Articular chondrocyte of knee joint (primary cell): ENCODE measurements around the gene SLC6A19. TPM values are rescaled to one million over a fixed set of nuclear protein-coding genes. Genes with fewer than 3 reads are reported as not detected.

Experiments
- total RNA-seq: library from RNA; depleted of rRNA; stranded (reverse); fragments of >200 nt; gene quantifications from 2 replicates; pipeline ENCODE4 v1.2.3, GENCODE V29; 2012

The SLC6A19 gene
- not detected in 2 replicates for total RNA-seq

DNA sequence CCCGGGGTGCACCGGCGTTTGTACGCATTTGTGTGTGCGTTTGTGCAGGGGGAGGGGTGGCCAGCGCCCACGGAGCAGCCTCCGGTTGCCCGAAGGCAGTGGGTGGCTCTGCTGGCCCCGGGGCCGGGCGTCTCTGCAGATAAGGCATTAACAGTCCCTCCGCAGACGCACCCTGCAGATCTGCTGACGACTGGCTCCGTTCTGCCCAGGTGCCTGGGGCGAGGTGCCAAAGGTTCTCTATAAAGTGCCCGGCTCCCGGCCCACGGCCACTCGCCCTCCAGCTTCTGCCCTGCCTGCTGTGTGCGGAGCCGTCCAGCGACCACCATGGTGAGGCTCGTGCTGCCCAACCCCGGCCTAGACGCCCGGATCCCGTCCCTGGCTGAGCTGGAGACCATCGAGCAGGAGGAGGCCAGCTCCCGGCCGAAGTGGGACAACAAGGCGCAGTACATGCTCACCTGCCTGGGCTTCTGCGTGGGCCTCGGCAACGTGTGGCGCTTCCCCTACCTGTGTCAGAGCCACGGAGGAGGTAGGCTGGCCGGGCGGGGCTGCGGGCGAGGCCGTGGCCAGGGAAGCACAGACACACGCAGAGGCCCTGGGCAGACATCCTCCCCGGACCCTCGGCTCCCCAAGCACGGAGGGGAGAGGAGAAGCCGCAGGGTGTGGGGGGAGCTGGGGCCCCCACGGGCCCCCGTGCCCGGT is at the start of gene SLC6A19:
Gene SLC6A19, plus strand, starts transcription at position 269 of the 699 bp plus-strand sequence. Its CDS starts 56 bp downstream, at position 325.

DNA sequence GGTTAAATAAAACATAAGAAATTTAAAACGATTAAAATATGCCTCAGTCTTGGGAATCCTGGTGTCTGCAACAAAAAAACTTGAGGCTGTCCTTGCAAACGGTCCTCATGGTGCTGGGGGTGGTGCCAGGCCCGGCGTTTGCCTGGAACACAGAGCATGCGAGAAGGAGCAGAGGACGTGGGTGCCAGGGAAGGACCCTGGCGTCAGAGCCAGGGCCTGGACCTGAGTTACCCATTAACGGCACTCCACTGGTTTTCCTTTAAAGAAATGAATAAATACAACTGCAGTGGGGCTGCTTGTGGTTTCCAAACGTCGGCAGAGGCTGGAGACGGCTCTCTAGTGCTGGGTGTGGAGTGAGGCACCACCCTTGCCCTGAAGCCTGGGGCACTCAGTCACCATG is 23.7 kb downstream of the SLC6A19 start, which contains the start of gene SLC6A18:
Gene SLC6A18, plus strand, starts transcription at position 301 of the 400 bp plus-strand sequence. Its CDS starts 97 bp downstream, at position 398.

Other genes starting within 250 kb of the SLC6A19 start
- gene NKD2, start 192.8 kb upstream of the SLC6A19 start, total RNA-seq: not detected in 2 replicates
- 12.3 and 12.7 TPM in 2 replicates for gene SLC12A7, start 89.5 kb upstream of the SLC6A19 start, total RNA-seq
- not detected in 2 replicates for gene SLC6A18, start 23.8 kb downstream of the SLC6A19 start, total RNA-seq
- gene TERT, start 93.5 kb downstream of the SLC6A19 start, total RNA-seq: not detected in 2 replicates
- 155 and 167 TPM in 2 replicates for gene CLPTM1L, start 143.5 kb downstream of the SLC6A19 start, total RNA-seq
- gene SLC6A3, start 243.8 kb downstream of the SLC6A19 start, total RNA-seq: 0.11 and 0.13 TPM in 2 replicates